Astrocyte (in vitro differentiated cells and primary cell): Measurements from ENCODE around the gene SHB. TPM values are rescaled to one million over a fixed set of nuclear protein-coding genes. Genes with fewer than 3 reads are reported as not detected.
A peak's percentile ranks its signal among the peaks of the same experiment; 100 is the strongest.

Experiments used
- DNase-seq: peaks from one replicate; pipeline ENCODE4 v3.0.0-alpha.2; 2010; ENCODE audit warnings: low read depth
- FAIRE-seq: peaks from 2 replicates; lab custom pipeline; 2011; peaks lifted over from hg19 to GRCh38; lab: Jason Lieb, UNC
- H2AFZ ChIP-seq: 2 replicates; pipeline ENCODE4 v1.6.0; 2012; ENCODE audit warnings: low read depth, low read length, inconsistent platforms
- H3K27ac ChIP-seq: 2 replicates; pipeline ENCODE4 v1.5.1; 2011; ENCODE audit warnings: low read depth, low read length, inconsistent platforms
- H3K27me3 ChIP-seq: 2 replicates; pipeline ENCODE4 v1.6.0; 2011; ENCODE audit warnings: low read length, inconsistent platforms; ENCODE audit not compliant: insufficient read depth
- H3K36me3 ChIP-seq: 2 replicates; pipeline ENCODE4 v1.5.1; 2011; ENCODE audit warnings: low read length, inconsistent platforms; ENCODE audit not compliant: insufficient read depth
- H3K4me1 ChIP-seq: 2 replicates; pipeline ENCODE4 v1.5.1; 2011; ENCODE audit warnings: low read length, inconsistent platforms; ENCODE audit not compliant: insufficient read depth
- H3K4me2 ChIP-seq: 2 replicates; pipeline ENCODE4 v1.6.0; 2012; ENCODE audit warnings: low read length, inconsistent platforms
- H3K4me3 ChIP-seq: 2 replicates; pipeline ENCODE4 v1.5.1; 2011; ENCODE audit warnings: low read depth, mild to moderate bottlenecking, low read length, inconsistent platforms; ENCODE audit not compliant: insufficient read depth
- H3K79me2 ChIP-seq: 2 replicates; pipeline ENCODE4 v1.6.0; 2012; ENCODE audit warnings: mild to moderate bottlenecking, low read length, inconsistent platforms; ENCODE audit not compliant: insufficient read depth
- H3K9ac ChIP-seq: 2 replicates; pipeline ENCODE4 v1.6.0; 2012; ENCODE audit warnings: mild to moderate bottlenecking, low read length, inconsistent platforms
- H3K9me3 ChIP-seq: 2 replicates; pipeline ENCODE4 v1.5.1; 2012; ENCODE audit warnings: low read depth, mild to moderate bottlenecking, low read length, inconsistent platforms; ENCODE audit not compliant: insufficient read depth
- H4K20me1 ChIP-seq: 2 replicates; pipeline ENCODE4 v1.6.0; 2012; ENCODE audit warnings: low read length, inconsistent platforms; ENCODE audit not compliant: insufficient read depth
- H3K27ac Mint-ChIP-seq: one replicate; pipeline ENCODE4 v1.8.0; 2021; ENCODE audit warnings: mild to moderate bottlenecking, mixed read lengths; ENCODE audit not compliant: unreplicated experiment
- H3K27me3 Mint-ChIP-seq: one replicate; pipeline ENCODE4 v1.8.0; 2021; ENCODE audit warnings: low read depth, mixed read lengths; ENCODE audit not compliant: unreplicated experiment
- H3K36me3 Mint-ChIP-seq: one replicate; pipeline ENCODE4 v1.8.0; 2021; ENCODE audit warnings: low read depth, mixed read lengths; ENCODE audit not compliant: unreplicated experiment
- H3K4me1 Mint-ChIP-seq: one replicate; pipeline ENCODE4 v1.8.0; 2021; ENCODE audit warnings: low read depth, mixed read lengths; ENCODE audit not compliant: unreplicated experiment
- H3K4me3 Mint-ChIP-seq: one replicate; pipeline ENCODE4 v1.8.0; 2021; ENCODE audit warnings: mild to moderate bottlenecking, moderate library complexity, mixed read lengths; ENCODE audit not compliant: unreplicated experiment
- H3K9me3 Mint-ChIP-seq: one replicate; pipeline ENCODE4 v1.8.0; 2021; ENCODE audit warnings: mild to moderate bottlenecking, mixed read lengths; ENCODE audit not compliant: unreplicated experiment
- EZH2 ChIP-seq: IDR thresholded peaks from 2 replicates; pipeline ENCODE4 v1.6.1; 2012; ENCODE audit warnings: mild to moderate bottlenecking, low read length, inconsistent platforms; ENCODE audit not compliant: insufficient read depth
- total RNA-seq: library from RNA; stranded (reverse); gene quantifications from 2 replicates; pipeline ENCODE4 v1.2.1, GENCODE V29; 2021
- TF ChIP-seq, protein P1 (sequence below): IDR thresholded peaks from 2 replicates; pipeline ENCODE4 v1.5.1; 2011; ENCODE audit warnings: low read depth, mild to moderate bottlenecking, inconsistent platforms, low read length, moderate library complexity; ENCODE audit not compliant: insufficient read depth

The SHB gene
- total RNA-seq, 1 donor from 2014 or later = 53.4 TPM

DNA sequence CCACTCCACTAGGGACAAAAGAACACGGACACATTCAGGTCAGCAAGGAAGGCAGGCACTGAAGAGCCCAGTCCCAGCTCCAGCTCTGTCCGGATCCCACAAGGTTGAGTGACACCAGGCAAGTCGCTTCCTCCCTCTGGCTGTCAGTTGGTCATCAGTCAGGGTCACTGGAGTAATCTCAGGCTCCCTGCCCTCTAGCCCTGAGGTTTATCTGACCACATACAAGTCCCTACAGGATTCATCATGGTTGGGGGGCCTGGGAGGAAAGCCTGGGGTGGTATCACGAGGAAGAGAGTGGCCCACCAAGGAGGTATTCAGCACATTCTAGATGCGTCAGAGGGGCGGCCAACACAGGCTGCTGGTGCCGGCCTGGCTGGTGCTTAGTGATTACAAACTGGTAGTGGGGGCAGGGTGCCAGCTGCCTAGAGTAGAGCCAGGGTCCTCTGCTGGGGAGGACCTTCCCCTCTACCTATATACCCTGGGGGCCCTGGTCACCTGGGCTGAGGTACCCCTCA is 81.5 kb downstream of the SHB start:
- H3K4me3 ChIP-seq = no peak overlapping the region
- DNase-seq (no peak), FAIRE-seq (no peak)
- peaks cover 21% of the 10 kb centered on the region for H3K4me1 ChIP-seq
- TF ChIP-seq EZH2 = no peak
- TF ChIP-seq, protein P1, sequence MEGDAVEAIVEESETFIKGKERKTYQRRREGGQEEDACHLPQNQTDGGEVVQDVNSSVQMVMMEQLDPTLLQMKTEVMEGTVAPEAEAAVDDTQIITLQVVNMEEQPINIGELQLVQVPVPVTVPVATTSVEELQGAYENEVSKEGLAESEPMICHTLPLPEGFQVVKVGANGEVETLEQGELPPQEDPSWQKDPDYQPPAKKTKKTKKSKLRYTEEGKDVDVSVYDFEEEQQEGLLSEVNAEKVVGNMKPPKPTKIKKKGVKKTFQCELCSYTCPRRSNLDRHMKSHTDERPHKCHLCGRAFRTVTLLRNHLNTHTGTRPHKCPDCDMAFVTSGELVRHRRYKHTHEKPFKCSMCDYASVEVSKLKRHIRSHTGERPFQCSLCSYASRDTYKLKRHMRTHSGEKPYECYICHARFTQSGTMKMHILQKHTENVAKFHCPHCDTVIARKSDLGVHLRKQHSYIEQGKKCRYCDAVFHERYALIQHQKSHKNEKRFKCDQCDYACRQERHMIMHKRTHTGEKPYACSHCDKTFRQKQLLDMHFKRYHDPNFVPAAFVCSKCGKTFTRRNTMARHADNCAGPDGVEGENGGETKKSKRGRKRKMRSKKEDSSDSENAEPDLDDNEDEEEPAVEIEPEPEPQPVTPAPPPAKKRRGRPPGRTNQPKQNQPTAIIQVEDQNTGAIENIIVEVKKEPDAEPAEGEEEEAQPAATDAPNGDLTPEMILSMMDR = no peak
- no peak overlapping the region for H3K9ac ChIP-seq
- no peaks in the 10 kb centered on the region for H3K27me3 Mint-ChIP-seq
- H3K4me1 Mint-ChIP-seq = peaks cover 21% of the 10 kb centered on the region
- H3K9me3 Mint-ChIP-seq = no peaks in the 10 kb centered on the region
- H3K36me3 ChIP-seq = peaks cover 12% of the 10 kb centered on the region
- H3K9me3 ChIP-seq = no peaks in the 10 kb centered on the region
- H3K79me2 ChIP-seq = peaks cover 97% of the 10 kb centered on the region
- H4K20me1 ChIP-seq = peaks cover 72% of the 10 kb centered on the region
- H3K27ac ChIP-seq = no peak overlapping the region
- no peak overlapping the region for H3K27ac Mint-ChIP-seq
- peaks cover 24% of the 10 kb centered on the region for H3K36me3 Mint-ChIP-seq
- H3K4me3 Mint-ChIP-seq = no peak overlapping the region
- H3K27me3 ChIP-seq = no peaks in the 10 kb centered on the region
- no peak overlapping the region for H2AFZ ChIP-seq
- no peak overlapping the region for H3K4me2 ChIP-seq

DNA sequence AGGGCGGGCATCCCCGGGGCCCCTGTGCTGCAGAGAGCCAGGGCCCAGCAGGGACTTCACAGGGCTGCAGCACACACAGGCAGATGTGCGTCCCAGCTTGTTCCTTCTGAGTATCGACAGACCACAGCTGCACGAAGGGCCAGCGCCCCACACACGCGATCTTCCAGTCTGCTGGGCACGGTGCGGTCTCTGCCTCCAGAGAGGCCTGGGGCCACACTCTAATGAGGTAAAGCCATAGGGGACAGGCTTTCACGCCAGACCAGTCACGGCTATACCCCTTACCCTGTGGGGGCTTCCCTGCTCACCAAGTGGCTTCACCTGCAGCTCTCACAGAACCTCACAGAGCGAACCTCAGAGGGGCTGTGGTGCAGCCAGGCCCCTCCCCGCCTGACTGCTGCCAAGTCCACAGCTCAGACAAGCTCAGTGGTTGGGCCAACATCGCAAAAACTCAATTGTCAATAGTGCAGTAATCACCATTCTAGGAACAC is 82.2 kb downstream of the SHB start:
- Histone ChIP-seq H2AFZ (no peak overlapping the region), H3K27ac (no peak overlapping the region), H3K4me3 (no peak overlapping the region), H3K4me2 (no peak overlapping the region), H3K9ac (no peak overlapping the region), H3K79me2 (peaks cover 93% of the 10 kb centered on the region), H3K36me3 (peaks cover 12% of the 10 kb centered on the region), H3K9me3 (no peaks in the 10 kb centered on the region), H3K4me1 (peaks cover 21% of the 10 kb centered on the region), H4K20me1 (peaks cover 69% of the 10 kb centered on the region), H3K27me3 (no peaks in the 10 kb centered on the region)
- H3K9me3 Mint-ChIP-seq = no peaks in the 10 kb centered on the region
- H3K4me3 Mint-ChIP-seq = no peak overlapping the region
- peaks cover 19% of the 10 kb centered on the region for H3K4me1 Mint-ChIP-seq
- H3K27ac Mint-ChIP-seq = no peak overlapping the region
- H3K27me3 Mint-ChIP-seq = no peaks in the 10 kb centered on the region
- no peak for FAIRE-seq
- DNase-seq = no peak
- no peak for TF ChIP-seq EZH2
- TF ChIP-seq, protein P1 = no peak
- peaks cover 25% of the 10 kb centered on the region for H3K36me3 Mint-ChIP-seq

DNA sequence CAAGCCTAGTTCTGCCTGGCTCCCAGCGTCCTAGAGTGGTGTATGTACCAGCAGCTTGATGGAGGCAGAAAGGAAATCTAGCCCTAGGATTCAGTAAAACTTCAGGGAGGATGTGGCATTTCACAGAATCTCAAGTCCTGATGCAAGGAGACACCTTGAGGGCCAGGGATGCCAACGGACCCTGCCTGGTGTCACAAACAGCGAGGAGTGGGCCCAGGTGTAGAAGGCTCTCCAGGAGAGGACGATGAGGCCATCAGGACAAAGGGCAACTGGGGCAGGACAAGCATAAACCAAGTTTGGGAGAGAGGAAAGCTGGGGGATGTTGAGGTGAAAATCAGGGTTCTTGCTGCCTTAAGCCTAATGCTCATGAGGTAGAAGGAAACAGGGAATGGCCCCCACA is 83.0 kb downstream of the SHB start:
- no peak overlapping the region for H3K4me3 Mint-ChIP-seq
- no peak overlapping the region for H3K9ac ChIP-seq
- H3K27me3 Mint-ChIP-seq = no peaks in the 10 kb centered on the region
- peaks cover 21% of the 10 kb centered on the region for H3K4me1 ChIP-seq
- H3K36me3 ChIP-seq = peaks cover 12% of the 10 kb centered on the region
- no peak overlapping the region for H3K27ac ChIP-seq
- TF ChIP-seq, protein P1 = no peak
- no peak for TF ChIP-seq EZH2
- H3K4me3 ChIP-seq = no peak overlapping the region
- peaks cover 90% of the 10 kb centered on the region for H3K79me2 ChIP-seq
- H3K9me3 Mint-ChIP-seq = no peaks in the 10 kb centered on the region
- peaks cover 61% of the 10 kb centered on the region for H4K20me1 ChIP-seq
- DNase-seq (no peak), FAIRE-seq (no peak)
- H3K4me1 Mint-ChIP-seq = peaks cover 23% of the 10 kb centered on the region
- peaks cover 20% of the 10 kb centered on the region for H3K36me3 Mint-ChIP-seq
- H3K9me3 ChIP-seq = no peaks in the 10 kb centered on the region
- no peaks in the 10 kb centered on the region for H3K27me3 ChIP-seq
- peak overlapping the region; percentile 72 for H3K27ac Mint-ChIP-seq
- H3K4me2 ChIP-seq = no peak overlapping the region
- no peak overlapping the region for H2AFZ ChIP-seq
